Measurements from ENCODE around the gene TRIM38. TPM values are rescaled to one million over a fixed set of nuclear protein-coding genes. Genes with fewer than 3 reads are reported as not detected.

TRIM38 gene
- total and polyA plus RNA-seq, 2 of the 13 experiments (the other 11 are each of a cell fraction or from before 2014, with no cell fraction given) = 2.5 to 3.1 TPM

GRCh38 chr6:26026833-26027490, 64.4 kb downstream of the TRIM38 start (continued):
- TF ChIP-seq ZSCAN5A (CRISPR knock-in tag; IDR thresholded peaks at IDR 0.05; ENCODE audit: borderline replicate concordance) (peak; percentile 93), ZNF761 (CRISPR knock-in tag; conservative IDR thresholded peaks at IDR 0.05) (no peak; the same call in 1 of the 2 replicates), HHEX (CRISPR knock-in tag; IDR thresholded peaks at IDR 0.05) (no peak), FUBP1 (CRISPR knock-in tag; IDR thresholded peaks at IDR 0.05; ENCODE audit: borderline replicate concordance) (peak; percentile 99; the same call in 1 of the 2 replicates), ZBTB4 (CRISPR knock-in tag; IDR thresholded peaks at IDR 0.05; ENCODE audit: borderline replicate concordance) (peak; percentile 91; the same call in 1 of the 2 replicates), ZBED4 (CRISPR knock-in tag; IDR thresholded peaks at IDR 0.05; ENCODE audit: borderline replicate concordance) (0 out of 2 replicates have a peak, but pooled peaks have one; percentile 47), ZEB1 (IDR thresholded peaks at IDR 0.05; ENCODE audit: insufficient replicate concordance, low read depth) (peak; percentile 97), ZFY (CRISPR knock-in tag; IDR thresholded peaks at IDR 0.05) (peak; percentile 44; the same call in 1 of the 2 replicates), ZHX2 (IDR thresholded peaks at IDR 0.05; ENCODE audit: low read depth) (no peak; the same call in none of the 2 replicates), ZHX2 (CRISPR knock-in tag; IDR thresholded peaks at IDR 0.05; ENCODE audit: borderline replicate concordance) (no peak)
